NCI-H1048 (cell line): ENCODE results near the gene TIMM10.

ENCODE experiments used
- DNase-seq: peaks from one replicate; lab custom pipeline; 2025; lab: John Stamatoyannopoulos, UW

TIMM10 gene

GRCh38 chr11:57482782-57483561, 47.6 kb downstream of the TIMM10 start:
- no peak for DNase-seq

GRCh38 chr11:57481915-57482781, 48.4 kb downstream of the TIMM10 start:
- DNase-seq = no peak

- DNase-seq = no peak
These were observed 49.2 kb downstream of the TIMM10 start for GRCh38 chr11:57481315-57481714.

- DNase-seq = peak; percentile 52
These were observed 50.0 kb downstream of the TIMM10 start for GRCh38 chr11:57480409-57481137.

- DNase-seq = no peak
These were observed 50.6 kb downstream of the TIMM10 start for GRCh38 chr11:57479911-57480310.

GRCh38 chr11:57479021-57479663, 51.4 kb downstream of the TIMM10 start:
- no peak for DNase-seq
